Erythroblast (primary cell): ENCODE measurements around the gene ARHGEF40.

Experiments used
- DNase-seq, 2 experiments: peaks; one replicate each; lab custom pipeline; 2025; lab: John Stamatoyannopoulos, UW
- GATA1 ChIP-seq: IDR thresholded peaks from 2 replicates; pipeline ENCODE4 v1.6.1; 2011; ENCODE audit warnings: low read depth, mild to moderate bottlenecking, control low read depth, low read length, moderate library complexity
- POLR2A ChIP-seq: IDR thresholded peaks from 2 replicates; pipeline ENCODE4 v1.6.1; 2011; ENCODE audit warnings: mild to moderate bottlenecking, low read length

Gene ARHGEF40

DNA sequence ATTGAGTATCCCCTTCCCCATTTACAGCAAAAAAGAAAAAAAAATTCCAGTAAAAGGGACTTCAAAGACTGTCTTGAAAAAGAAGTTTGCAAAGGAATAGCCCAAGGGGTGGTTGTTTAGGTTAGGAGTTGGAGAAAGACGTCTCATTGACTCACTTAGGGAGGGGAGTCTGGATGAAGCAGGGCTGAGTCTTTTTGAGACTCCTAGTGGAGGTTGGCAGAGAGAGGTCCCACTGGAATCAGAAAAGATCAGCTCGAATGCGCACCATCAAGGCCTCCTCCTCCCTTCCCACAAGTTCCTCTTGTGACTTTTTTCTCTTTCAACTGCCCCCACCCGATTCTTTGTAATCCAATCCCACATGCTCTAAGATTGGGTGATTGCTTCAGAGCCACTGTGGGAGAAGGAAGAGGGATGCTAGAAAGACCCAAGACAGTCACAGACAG is 1.9 kb downstream of the ARHGEF40 start:
- TF ChIP-seq POLR2A (no peak), GATA1 (no peak)
- no peak for DNase-seq

GRCh38 chr14:21072781-21073339 is 2.8 kb downstream of the ARHGEF40 start:
- TF ChIP-seq POLR2A (no peak), GATA1 (no peak)
- DNase-seq, result no peak

- DNase-seq, result no peak
- TF ChIP-seq POLR2A (no peak), GATA1 (no peak)
These were observed 3.8 kb downstream of the ARHGEF40 start for GRCh38 chr14:21073921-21074320.

DNA sequence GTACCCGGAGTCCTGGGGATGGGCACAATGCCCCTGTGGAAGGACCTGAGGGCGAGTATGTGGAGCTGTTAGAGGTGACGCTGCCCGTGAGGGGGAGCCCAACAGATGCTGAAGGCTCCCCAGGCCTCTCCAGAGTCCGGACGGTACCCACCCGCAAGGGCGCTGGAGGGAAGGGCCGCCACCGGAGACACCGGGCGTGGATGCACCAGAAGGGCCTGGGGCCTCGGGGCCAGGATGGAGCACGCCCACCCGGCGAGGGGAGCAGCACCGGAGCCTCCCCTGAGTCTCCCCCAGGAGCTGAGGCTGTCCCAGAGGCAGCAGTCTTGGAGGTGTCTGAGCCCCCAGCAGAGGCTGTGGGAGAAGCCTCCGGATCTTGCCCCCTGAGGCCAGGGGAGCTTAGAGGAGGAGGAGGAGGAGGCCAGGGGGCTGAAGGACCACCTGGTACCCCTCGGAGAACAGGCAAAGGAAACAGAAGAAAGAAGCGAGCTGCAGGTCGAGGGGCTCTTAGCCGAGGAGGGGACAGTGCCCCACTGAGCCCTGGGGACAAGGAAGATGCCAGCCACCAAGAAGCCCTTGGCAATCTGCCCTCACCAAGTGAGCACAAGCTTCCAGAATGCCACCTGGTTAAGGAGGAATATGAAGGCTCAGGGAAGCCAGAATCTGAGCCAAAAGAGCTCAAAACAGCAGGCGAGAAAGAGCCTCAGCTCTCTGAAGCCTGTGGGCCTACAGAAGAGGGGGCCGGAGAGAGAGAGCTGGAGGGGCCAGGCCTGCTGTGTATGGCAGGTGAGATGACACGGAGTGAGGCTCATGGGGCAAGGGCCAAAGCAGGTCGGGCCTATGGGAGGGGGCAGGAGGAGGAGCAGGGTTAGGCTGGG is 4.5 kb downstream of the ARHGEF40 start:
- TF ChIP-seq GATA1 (no peak), POLR2A (no peak)
- no peak for DNase-seq

- TF ChIP-seq POLR2A, result no peak
- TF ChIP-seq GATA1, result no peak
- DNase-seq, result no peak
These were observed 5.8 kb downstream of the ARHGEF40 start for GRCh38 chr14:21075719-21076437.

GRCh38 chr14:21077672-21078071 is 7.6 kb downstream of the ARHGEF40 start:
- TF ChIP-seq GATA1, result no peak
- DNase-seq, result no peak

DNA sequence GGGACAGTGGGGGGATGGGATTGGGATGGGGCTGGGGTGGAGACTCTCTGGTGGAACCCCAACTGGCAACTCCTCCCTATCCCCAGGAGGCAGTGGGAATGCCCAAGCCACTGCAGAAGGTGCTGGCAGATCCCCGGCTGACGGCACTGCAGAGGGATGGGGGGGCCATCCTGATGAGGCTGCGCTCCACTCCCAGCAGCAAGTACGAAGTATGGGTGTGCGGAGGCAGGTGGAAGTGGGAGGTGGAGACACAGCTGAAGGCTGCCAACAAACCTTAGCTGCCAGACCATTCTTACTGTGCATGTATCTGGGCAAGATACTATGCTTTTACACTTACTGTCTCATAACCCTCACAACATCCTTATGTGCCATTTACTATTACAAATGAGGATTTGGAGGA is 8.2 kb downstream of the ARHGEF40 start:
- DNase-seq, result no peak
- TF ChIP-seq GATA1, result no peak
- no peak for TF ChIP-seq POLR2A

- TF ChIP-seq POLR2A (no peak), GATA1 (no peak)
- no peak for DNase-seq
These were observed 8.6 kb downstream of the ARHGEF40 start for GRCh38 chr14:21078726-21079125.

DNA sequence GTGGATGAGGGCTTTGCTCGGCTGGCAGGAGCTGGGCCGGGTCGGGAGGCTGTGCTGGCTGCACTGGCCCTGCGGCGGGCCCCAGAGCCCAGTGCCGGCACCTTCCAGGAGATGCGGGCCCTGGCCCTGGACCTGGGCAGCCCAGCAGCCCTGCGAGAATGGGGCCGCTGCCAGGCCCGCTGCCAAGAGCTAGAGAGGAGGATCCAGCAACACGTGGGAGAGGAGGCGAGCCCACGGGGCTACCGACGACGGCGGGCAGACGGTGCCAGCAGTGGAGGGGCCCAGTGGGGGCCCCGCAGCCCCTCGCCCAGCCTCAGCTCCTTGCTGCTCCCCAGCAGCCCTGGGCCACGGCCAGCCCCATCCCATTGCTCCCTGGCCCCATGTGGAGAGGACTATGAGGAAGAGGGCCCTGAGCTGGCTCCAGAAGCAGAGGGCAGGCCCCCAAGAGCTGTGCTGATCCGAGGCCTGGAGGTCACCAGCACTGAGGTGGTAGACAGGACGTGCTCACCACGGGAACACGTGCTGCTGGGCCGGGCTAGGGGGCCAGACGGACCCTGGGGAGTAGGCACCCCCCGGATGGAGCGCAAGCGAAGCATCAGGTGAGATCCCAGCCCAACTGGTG is 11.5 kb downstream of the ARHGEF40 start:
- no peak for TF ChIP-seq POLR2A
- no peak for TF ChIP-seq GATA1
- DNase-seq, result no peak

DNA sequence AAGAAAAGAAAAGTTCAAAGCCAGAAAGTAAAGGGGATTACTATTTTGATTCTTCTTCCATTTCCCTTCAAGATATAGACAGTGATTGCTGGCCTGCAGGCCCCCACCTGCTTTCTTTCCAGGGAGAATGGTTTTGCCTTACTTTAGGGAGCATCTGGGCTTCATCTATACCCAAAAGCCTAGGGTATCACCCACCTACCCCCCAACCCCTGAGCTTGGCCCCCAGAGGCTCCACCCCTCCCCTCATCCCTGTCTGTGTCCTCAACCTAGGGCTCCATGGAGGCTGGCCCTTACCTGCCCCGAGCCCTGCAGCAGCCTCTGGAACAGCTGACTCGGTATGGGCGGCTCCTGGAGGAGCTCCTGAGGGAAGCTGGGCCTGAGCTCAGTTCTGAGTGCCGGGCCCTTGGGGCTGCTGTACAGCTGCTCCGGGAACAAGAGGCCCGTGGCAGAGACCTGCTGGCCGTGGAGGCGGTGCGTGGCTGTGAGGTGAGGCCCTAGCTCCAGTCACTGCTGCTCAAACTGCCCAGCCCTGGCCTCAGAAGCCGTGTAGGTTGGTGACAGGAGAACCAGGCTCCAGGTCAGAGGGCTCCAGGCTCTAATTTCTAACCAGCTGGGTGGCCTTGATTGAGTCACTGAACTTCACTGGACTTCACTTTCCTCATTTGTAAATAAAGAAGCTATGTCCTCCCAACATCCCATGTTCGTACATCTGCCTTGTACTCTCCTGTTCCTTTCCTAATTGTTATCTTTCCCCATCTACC is 13.6 kb downstream of the ARHGEF40 start:
- TF ChIP-seq POLR2A, result no peak
- TF ChIP-seq GATA1, result no peak
- DNase-seq, result no peak

DNA sequence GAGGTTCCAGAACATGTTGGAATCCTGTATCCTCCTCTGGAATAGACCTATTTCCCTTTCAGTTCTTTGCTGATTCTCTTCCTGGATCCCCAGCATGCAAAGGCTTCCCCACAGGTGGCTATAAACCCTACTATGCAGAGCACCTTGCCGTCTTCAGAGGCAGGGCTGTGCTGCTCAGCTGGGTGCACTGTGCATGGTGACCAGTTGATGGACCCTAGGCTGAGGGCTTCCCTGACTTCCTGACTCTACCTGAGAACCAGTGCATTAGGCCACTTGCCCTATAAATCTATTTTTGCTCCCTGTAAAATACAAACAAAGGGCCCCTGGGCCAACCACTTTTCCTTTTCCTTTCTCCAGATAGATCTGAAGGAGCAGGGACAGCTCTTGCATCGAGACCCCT is 14.3 kb downstream of the ARHGEF40 start:
- DNase-seq, result no peak
- TF ChIP-seq POLR2A (no peak), GATA1 (no peak)

DNA sequence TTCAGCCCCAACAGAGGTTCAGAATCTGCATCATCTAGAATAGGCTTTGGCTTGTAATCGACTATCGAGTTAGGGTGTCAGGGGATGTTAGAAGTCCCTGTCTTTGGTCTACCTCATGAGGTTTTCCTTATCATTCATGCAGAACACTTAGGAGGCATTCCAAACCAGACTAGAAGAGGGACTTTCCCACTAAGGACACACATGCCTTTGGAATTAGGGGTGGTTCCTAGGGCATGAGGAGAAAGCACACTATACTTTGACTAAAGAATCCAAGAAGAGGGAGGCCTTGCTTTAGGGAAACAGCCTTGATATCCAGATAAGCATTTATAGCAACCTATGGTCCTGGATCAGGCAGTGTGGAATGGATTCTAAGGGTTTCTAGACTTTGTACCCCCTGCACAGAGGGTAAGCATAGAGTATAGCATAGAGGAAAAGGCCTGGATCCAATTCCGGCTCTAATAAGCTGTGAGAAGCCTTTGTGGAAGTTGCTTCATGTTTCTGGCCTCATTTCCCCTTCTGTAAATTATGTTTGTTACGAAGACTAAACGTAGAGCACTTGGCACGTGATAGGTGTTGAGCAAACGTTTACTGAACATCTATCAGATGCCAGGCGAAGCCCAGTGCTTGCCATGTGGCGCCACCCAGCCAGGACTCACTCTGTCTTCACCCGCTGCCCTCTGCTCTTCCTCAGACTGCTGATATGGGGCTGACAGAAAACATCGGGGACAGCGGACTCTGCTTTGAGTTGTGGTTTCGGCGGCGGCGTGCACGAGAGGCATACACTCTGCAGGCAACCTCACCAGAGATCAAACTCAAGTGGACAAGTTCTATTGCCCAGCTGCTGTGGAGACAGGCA is 15.1 kb downstream of the ARHGEF40 start:
- DNase-seq, result no peak
- no peak for TF ChIP-seq GATA1
- TF ChIP-seq POLR2A, result no peak

DNA sequence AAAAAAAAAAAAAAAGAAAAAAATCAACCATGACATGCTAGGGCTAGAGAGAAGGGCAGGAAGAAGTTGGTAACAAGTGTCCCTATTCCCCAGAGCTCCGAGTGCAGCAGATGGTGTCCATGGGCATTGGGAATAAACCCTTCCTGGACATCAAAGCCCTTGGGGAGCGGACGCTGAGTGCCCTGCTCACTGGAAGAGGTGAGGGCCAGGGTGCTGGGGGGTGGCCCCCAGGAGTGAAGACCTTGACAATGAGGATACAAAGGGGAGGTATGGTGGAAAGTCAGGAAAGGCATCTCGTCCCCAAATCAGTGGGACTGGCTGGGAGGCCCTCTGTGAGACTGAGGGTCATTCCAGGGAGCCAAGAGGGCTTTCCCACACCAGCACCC is 16.8 kb downstream of the ARHGEF40 start:
- no peak for DNase-seq

More for the DNA sequence above, 16.8 kb downstream of the ARHGEF40 start:
- TF ChIP-seq POLR2A (no peak), GATA1 (no peak)
